Measurements from ENCODE around the gene ITGAD. TPM values are rescaled to one million over a fixed set of nuclear protein-coding genes. Genes with fewer than 3 reads are reported as not detected.

ITGAD gene
- total and polyA plus RNA-seq, 2 of the 13 experiments (the other 11 are each of a cell fraction or from before 2014, with no cell fraction given), result not detected

DNA sequence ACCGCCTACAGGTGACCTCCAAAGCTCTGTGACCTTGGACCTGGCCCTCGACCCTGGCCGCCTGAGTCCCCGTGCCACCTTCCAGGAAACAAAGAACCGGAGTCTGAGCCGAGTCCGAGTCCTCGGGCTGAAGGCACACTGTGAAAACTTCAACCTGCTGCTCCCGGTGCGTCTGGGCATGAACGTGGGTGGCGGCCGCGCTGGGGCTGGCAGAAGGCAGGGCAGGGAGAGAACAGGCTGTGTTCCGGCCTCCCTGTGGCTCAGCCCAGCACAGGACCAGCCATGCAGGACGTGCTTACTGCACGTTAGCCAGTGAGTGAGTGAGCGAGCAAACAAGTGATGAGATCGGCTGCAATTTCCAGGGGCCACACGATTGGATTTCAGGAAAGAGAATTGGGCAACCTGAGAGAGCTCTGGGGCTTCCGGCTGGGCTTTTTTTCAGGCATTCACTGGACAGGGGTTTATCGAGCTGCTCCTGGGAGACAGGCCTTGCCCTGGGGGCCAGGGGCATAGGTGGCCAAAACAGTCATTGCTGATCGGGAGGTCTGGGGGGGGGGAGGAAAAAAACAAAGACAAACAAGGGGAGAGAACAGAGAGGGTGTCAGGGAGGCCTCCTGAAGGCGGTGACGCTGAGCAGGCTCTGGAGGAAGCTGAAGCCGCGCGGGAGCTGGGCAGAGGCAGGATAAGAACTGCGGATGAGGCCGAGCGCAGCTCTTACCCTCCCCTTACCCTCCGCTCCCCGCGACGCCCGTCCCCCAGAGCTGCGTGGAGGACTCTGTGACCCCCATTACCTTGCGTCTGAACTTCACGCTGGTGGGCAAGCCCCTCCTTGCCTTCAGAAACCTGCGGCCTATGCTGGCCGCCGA, 21.3 kb upstream of the ITGAD start (continued):
- TF ChIP-seq AFF4 (CRISPR knock-in tag; IDR thresholded peaks at IDR 0.05), result no peak
- no peak for TF ChIP-seq ZFP36L1 (CRISPR knock-in tag; IDR thresholded peaks at IDR 0.05)
- TF ChIP-seq RBM39 (IDR thresholded peaks at IDR 0.05; ENCODE audit: low read depth, low read length, poor library complexity, severe bottlenecking), result no peak
- TF ChIP-seq, protein P1, sequence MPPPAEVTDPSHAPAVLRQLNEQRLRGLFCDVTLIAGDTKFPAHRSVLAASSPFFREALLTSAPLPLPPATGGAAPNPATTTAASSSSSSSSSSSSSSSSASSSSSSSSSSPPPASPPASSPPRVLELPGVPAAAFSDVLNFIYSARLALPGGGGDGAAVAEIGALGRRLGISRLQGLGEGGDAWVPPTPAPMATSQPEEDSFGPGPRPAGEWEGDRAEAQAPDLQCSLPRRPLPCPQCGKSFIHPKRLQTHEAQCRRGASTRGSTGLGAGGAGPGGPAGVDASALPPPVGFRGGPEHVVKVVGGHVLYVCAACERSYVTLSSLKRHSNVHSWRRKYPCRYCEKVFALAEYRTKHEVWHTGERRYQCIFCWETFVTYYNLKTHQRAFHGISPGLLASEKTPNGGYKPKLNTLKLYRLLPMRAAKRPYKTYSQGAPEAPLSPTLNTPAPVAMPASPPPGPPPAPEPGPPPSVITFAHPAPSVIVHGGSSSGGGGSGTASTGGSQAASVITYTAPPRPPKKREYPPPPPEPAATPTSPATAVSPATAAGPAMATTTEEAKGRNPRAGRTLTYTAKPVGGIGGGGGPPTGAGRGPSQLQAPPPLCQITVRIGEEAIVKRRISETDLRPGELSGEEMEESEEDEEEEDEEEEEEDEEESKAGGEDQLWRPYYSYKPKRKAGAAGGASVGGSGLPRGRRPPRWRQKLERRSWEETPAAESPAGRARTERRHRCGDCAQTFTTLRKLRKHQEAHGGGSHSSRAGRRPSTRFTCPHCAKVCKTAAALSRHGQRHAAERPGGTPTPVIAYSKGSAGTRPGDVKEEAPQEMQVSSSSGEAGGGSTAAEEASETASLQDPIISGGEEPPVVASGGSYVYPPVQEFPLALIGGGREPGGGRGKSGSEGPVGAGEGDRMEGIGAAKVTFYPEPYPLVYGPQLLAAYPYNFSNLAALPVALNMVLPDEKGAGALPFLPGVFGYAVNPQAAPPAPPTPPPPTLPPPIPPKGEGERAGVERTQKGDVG (CRISPR knock-in tag; IDR thresholded peaks at IDR 0.05; ENCODE audit: borderline replicate concordance), result no peak
- TF ChIP-seq ZFP41 (CRISPR knock-in tag; IDR thresholded peaks at IDR 0.05; ENCODE audit: borderline replicate concordance), result no peak
- no peak for TF ChIP-seq CSRNP2 (CRISPR knock-in tag; conservative IDR thresholded peaks at IDR 0.05; ENCODE audit: low read depth)
- no peak for TF ChIP-seq NR0B2 (CRISPR knock-in tag; IDR thresholded peaks at IDR 0.05)
- TF ChIP-seq DMTF1 (CRISPR knock-in tag; IDR thresholded peaks at IDR 0.05), result no peak
- no peak for TF ChIP-seq KAT7 (CRISPR knock-in tag; IDR thresholded peaks at IDR 0.05; ENCODE audit: borderline replicate concordance)
- no peak for TF ChIP-seq PRPF4 (IDR thresholded peaks at IDR 0.05; ENCODE audit: low read depth, low read length, poor library complexity, severe bottlenecking)

Data from HepG2 (cell line).